Epithelial cell of esophagus (primary cell): ENCODE measurements around the gene SIGLEC12.
"Not testable (repeated sequence)": the region's sequence is repeated elsewhere in the genome, so short reads cannot be mapped to it uniquely, and the experiment has no call there.

Experiments used
- DNase-seq: peaks from one replicate; pipeline ENCODE4 v3.0.0; 2010; ENCODE audit warnings: low read depth
- H3K4me3 ChIP-seq: 2 replicates; pipeline ENCODE4 v1.5.1; 2011; ENCODE audit warnings: mild to moderate bottlenecking, low read length, control low read depth
- CTCF ChIP-seq: IDR thresholded peaks from 2 replicates; pipeline ENCODE4 v1.5.1; 2011; ENCODE audit warnings: low read depth, mild to moderate bottlenecking, low read length, control low read depth, inconsistent platforms; ENCODE audit not compliant: insufficient read depth; ENCODE audit errors: missing control alignments

SIGLEC12 gene

GRCh38 chr19:51468545-51468920 lies 33.1 kb downstream of the SIGLEC12 start:
- no peak for TF ChIP-seq CTCF
- no peak for DNase-seq
- H3K4me3 ChIP-seq: no peak overlapping the region

GRCh38 chr19:51467864-51468544 lies 33.6 kb downstream of the SIGLEC12 start:
- TF ChIP-seq CTCF: no peak
- no peak for DNase-seq
- no peak overlapping the region for H3K4me3 ChIP-seq

- no peak for DNase-seq
- TF ChIP-seq CTCF: no peak
These were observed 34.9 kb downstream of the SIGLEC12 start for GRCh38 chr19:51466723-51467122.

GRCh38 chr19:51463976-51464581 lies 37.5 kb downstream of the SIGLEC12 start:
- not testable (repeated sequence) for DNase-seq, H3K4me3 ChIP-seq

More at GRCh38 chr19:51466723-51467122, 34.9 kb downstream of the SIGLEC12 start:
- no peak overlapping the region for H3K4me3 ChIP-seq

GRCh38 chr19:51462681-51463080 lies 38.9 kb downstream of the SIGLEC12 start:
- H3K4me3 ChIP-seq: no peak overlapping the region
- TF ChIP-seq CTCF: no peak
- no peak for DNase-seq

GRCh38 chr19:51462276-51462675 lies 39.3 kb downstream of the SIGLEC12 start:
- DNase-seq: no peak
- TF ChIP-seq CTCF: no peak
- no peak overlapping the region for H3K4me3 ChIP-seq

GRCh38 chr19:51461723-51462161 lies 39.9 kb downstream of the SIGLEC12 start:
- no peak for DNase-seq
- TF ChIP-seq CTCF: no peak
- H3K4me3 ChIP-seq: no peak overlapping the region
